Adrenal gland (tissue), 12 donors: ENCODE results near the gene FNBP1L. TPM values are rescaled to one million over a fixed set of nuclear protein-coding genes. Genes with fewer than 3 reads are reported as not detected.

Experiments
- DNase-seq, 7 donors: peaks; one replicate each; pipeline ENCODE4 v3.0.0-alpha.2; 2019 to 2020
- H3K27ac ChIP-seq, 5 donors: fragments of 200-600 bp; sonication (generic) in 4 of 5; 1 replicate in 3 of 5; 2 replicates in 2 of 5; pipeline versions ENCODE4 v1.5.1 to v1.8.0; 2016 to 2020; ENCODE audit warnings: mild to moderate bottlenecking in 1 of 5
- H3K27me3 ChIP-seq: fragments of 200-600 bp; 2 replicates; pipeline ENCODE4 v1.8.0; 2021
- H3K36me3 ChIP-seq, 2 donors: fragments of 200-600 bp; replicated peaks in 1 of 2; 1 replicate in 1 of 2; 2 replicates in 1 of 2; pipeline versions ENCODE4 v1.5.1 to v1.8.0; 2018 to 2022
- H3K4me1 ChIP-seq, 2 donors: fragments of 200-600 bp; replicated peaks in 1 of 2; 1 replicate in 1 of 2; 2 replicates in 1 of 2; pipeline versions ENCODE4 v1.5.1 to v1.8.0; 2018 to 2021
- H3K4me3 ChIP-seq, 4 donors: fragments of 200-600 bp; sonication (generic) in 3 of 4; one replicate each; pipeline ENCODE4 v1.5.1; 2016 to 2018
- H3K9me3 ChIP-seq, 3 donors: fragments of 200-600 bp; sonication (generic) in 1 of 3; replicated peaks in 1 of 3; 1 replicate in 2 of 3; 2 replicates in 1 of 3; pipeline versions ENCODE4 v1.5.1 to v1.8.0; 2016 to 2021
- POLR2A ChIP-seq, 2 donors: fragments of 450-650 bp; IDR thresholded peaks; one replicate each; pipeline ENCODE4 v1.6.1; 2017; ENCODE audit warnings: antibody characterized with exemption in 2 of 2, mild to moderate bottlenecking in 2 of 2, moderate library complexity in 1 of 2
- WGBS, 4 donors: extraction: QIAGEN DNeasy Blood & Tissue Kit in 2 of 4; methylation state at CpG; one replicate each; pipeline versions ENCODE4 v1.1.5 to v1.1.7; 2013 to 2017; 5-methylcytosine and 5-hydroxymethylcytosine counted together
- intact Hi-C, 2 donors: fragments of 100-400 bp; cut with DNase I; formaldehyde crosslinking; loops; one replicate each; pipeline versions ENCODE4 v1.14.1 to v1.15.0; 2022 to 2023
- polyA plus RNA-seq, 3 donors: library from polyadenylated mRNA; stranded (reverse); fragments of 200-250 nt in 2 of 3; fragments of 350-450 nt in 1 of 3; fragmentation: Illumina TruSeq in 1 of 3; extraction: RNeasy Lipid Tissue Mini Kit (QIAGEN cat#74804) in 1 of 3; gene quantifications; one replicate each; pipeline ENCODE4 v1.2.3, GENCODE V29; 2013 to 2014
- total RNA-seq, 9 donors: library from RNA; depleted of rRNA in 4 of 9; stranded (reverse); fragments of >200 nt in 4 of 9; fragments of 120-200 nt in 1 of 9; fragmentation: NEBNext Ultra II Directional in 1 of 9; extraction: Animal tissue kit (Norgen Biotek cat#: 25700) in 1 of 9; gene quantifications; one replicate each; pipeline versions ENCODE4 v1.1.0 to v1.2.4, GENCODE V29; 2013 to 2023
- TF ChIP-seq, protein P1 (sequence below), 6 experiments: fragments of 450-650 bp in 4 of 6; fragments of 200-600 bp in 2 of 6; sonication (generic) in 1 of 6; IDR thresholded peaks; 1 replicate in 5 of 6; 2 replicates in 1 of 6; pipeline versions ENCODE4 v1.5.1 to v1.8.0; 2016 to 2021; ENCODE audit warnings: antibody characterized with exemption in 6 of 6, mild to moderate bottlenecking in 2 of 6, moderate library complexity in 1 of 6
- donor health status: healthy with polysubstance abuse.
- donor health status: Bipolar disorder and iron deficiency.
- donor health status: DM: yes; HTN: yes; CAD: no.
- donor health status: DM: no; HTN: no; CAD: no.
- donor health status: DM: no; HTN: no; CAD: no.
- donor health status: DM: yes; HTN: yes; CAD: no.

The FNBP1L gene
- total and polyA plus RNA-seq, 12 donors, result 6.1 to 21.4 (median 14.3) TPM

- Histone ChIP-seq H3K36me3 (no peaks in the 10 kb centered on the region), H3K27me3 (no peaks in the 10 kb centered on the region), H3K4me1 (peaks cover 0 to 26% of the 10 kb centered on the region in 2 donors), H3K4me3 (no peak overlapping the region), H3K27ac (no peak overlapping the region), H3K9me3 (no peaks in the 10 kb centered on the region)
- DNase-seq, result no peak
- TF ChIP-seq POLR2A (IDR thresholded peaks at IDR 0.05), result no peak
- TF ChIP-seq, protein P1, sequence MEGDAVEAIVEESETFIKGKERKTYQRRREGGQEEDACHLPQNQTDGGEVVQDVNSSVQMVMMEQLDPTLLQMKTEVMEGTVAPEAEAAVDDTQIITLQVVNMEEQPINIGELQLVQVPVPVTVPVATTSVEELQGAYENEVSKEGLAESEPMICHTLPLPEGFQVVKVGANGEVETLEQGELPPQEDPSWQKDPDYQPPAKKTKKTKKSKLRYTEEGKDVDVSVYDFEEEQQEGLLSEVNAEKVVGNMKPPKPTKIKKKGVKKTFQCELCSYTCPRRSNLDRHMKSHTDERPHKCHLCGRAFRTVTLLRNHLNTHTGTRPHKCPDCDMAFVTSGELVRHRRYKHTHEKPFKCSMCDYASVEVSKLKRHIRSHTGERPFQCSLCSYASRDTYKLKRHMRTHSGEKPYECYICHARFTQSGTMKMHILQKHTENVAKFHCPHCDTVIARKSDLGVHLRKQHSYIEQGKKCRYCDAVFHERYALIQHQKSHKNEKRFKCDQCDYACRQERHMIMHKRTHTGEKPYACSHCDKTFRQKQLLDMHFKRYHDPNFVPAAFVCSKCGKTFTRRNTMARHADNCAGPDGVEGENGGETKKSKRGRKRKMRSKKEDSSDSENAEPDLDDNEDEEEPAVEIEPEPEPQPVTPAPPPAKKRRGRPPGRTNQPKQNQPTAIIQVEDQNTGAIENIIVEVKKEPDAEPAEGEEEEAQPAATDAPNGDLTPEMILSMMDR (IDR thresholded peaks at IDR 0.05), result no peak
- intact Hi-C loops, result no loop called here
Observed at GRCh38 chr1:93490357-93490756, 42.4 kb downstream of the FNBP1L start.

- H3K27ac ChIP-seq, result no peak overlapping the region
- no peaks in the 10 kb centered on the region for H3K27me3 ChIP-seq
- 87 to 94% (median 89%) methylated on average over 1 of the region's 1 CpG for WGBS, 4 donors
- no peak for DNase-seq
- H3K4me3 ChIP-seq, result no peak overlapping the region
- H3K4me1 ChIP-seq, result no peaks in the 10 kb centered on the region
- H3K9me3 ChIP-seq, result no peaks in the 10 kb centered on the region
- TF ChIP-seq POLR2A (IDR thresholded peaks at IDR 0.05), result no peak
- TF ChIP-seq, protein P1 (IDR thresholded peaks at IDR 0.05), result no peak
- intact Hi-C loops, result no loop called here
- no peaks in the 10 kb centered on the region for H3K36me3 ChIP-seq
Observed at GRCh38 chr1:93495911-93496310, 48.0 kb downstream of the FNBP1L start.

DNA sequence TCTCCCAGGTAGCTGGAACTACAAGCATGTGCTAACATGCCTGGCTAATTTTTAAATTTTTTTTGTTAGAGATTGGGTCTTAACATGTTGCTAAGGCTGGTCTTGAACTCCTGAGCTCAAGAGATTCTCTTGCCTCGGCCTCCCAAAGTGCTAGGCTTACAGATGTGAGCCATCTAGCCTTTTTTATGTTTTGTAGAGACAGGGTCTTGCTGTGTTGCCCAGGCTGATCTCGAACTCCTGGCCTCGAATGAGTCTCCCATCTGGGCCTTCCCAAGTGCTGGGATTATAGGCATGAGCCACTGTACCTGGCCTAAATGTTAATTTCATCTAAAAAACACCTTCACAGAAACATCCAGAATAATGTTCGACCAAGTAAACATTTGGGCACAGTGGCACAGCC is 48.6 kb downstream of the FNBP1L start:
- intact Hi-C loops, result no loop called here
- whole genome bisulfite sequencing, 4 donors, result 89 to 98% (median 92%) methylated on average over 4 of the region's 4 CpGs

DNA sequence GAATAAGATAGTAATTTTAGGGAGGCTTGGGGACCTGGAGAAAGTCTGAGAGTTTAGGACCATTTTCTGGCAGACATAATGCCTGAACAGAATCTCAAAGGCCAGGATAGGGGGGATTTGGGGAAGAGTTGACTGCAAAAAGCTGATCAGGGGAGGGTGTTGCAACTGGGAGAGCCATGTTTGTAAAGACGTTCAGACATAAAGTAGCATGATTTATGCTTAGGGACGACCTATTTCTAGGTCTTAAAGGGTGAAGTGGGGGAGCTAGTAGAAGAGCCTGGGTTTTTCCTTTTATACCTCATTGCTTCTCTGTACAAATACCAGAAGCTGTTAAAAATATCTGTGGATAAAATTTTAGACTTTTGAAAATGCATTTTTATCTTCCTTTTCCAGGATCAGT is 51.2 kb downstream of the FNBP1L start:
- no peak overlapping the region for H3K27ac ChIP-seq
- WGBS, 4 donors, result 23 to 37% (median 26%) methylated on average over 2 of the region's 2 CpGs
- no peak overlapping the region for H3K4me3 ChIP-seq
- TF ChIP-seq, protein P1 (IDR thresholded peaks at IDR 0.05), result no peak
- no peak for TF ChIP-seq POLR2A (IDR thresholded peaks at IDR 0.05)
- no peaks in the 10 kb centered on the region for H3K36me3 ChIP-seq
- intact Hi-C loops, result no loop called here
- H3K4me1 ChIP-seq, result no peaks in the 10 kb centered on the region
- DNase-seq, result no peak
- H3K27me3 ChIP-seq, result no peaks in the 10 kb centered on the region
- no peaks in the 10 kb centered on the region for H3K9me3 ChIP-seq

More for the DNA sequence above, 48.6 kb downstream of the FNBP1L start:
- no peaks in the 10 kb centered on the region for H3K36me3 ChIP-seq
- no peaks in the 10 kb centered on the region for H3K4me1 ChIP-seq
- H3K27me3 ChIP-seq, result no peaks in the 10 kb centered on the region
- no peak for DNase-seq
- no peak overlapping the region for H3K4me3 ChIP-seq
- TF ChIP-seq POLR2A (IDR thresholded peaks at IDR 0.05), result no peak
- TF ChIP-seq, protein P1 (IDR thresholded peaks at IDR 0.05), result no peak
- no peaks in the 10 kb centered on the region for H3K9me3 ChIP-seq
- H3K27ac ChIP-seq, result no peak overlapping the region
